Brain pericyte (primary cell): ENCODE data around the gene TMEM167B.
"Not testable (repeated sequence)": the region's sequence is repeated elsewhere in the genome, so short reads cannot be mapped to it uniquely, and the experiment has no call there.

Experiments
- DNase-seq: peaks from one replicate; pipeline ENCODE4 v3.0.0-alpha.2; 2012; ENCODE audit warnings: low read depth, low spot score

TMEM167B gene

GRCh38 chr1:109112652-109113285, 22.2 kb downstream of the TMEM167B start:
- no peak for DNase-seq

GRCh38 chr1:109113590-109114341, 23.2 kb downstream of the TMEM167B start, which contains the start of gene ELAPOR1:
Gene ELAPOR1 (plus strand): TSS chr1:109114115. CDS start chr1:109114184, 69 bp downstream.
- DNase-seq, result no peak

GRCh38 chr1:109114342-109114674, 23.7 kb downstream of the TMEM167B start:
- no peak for DNase-seq

- DNase-seq, result no peak
These were observed 25.1 kb downstream of the TMEM167B start for GRCh38 chr1:109115685-109116084.

GRCh38 chr1:109116286-109116685, 25.7 kb downstream of the TMEM167B start:
- DNase-seq, result no peak

- DNase-seq, result no peak
These were observed 27.5 kb downstream of the TMEM167B start for GRCh38 chr1:109118089-109118488.

GRCh38 chr1:109120356-109120755, 29.8 kb downstream of the TMEM167B start:
- no peak for DNase-seq

GRCh38 chr1:109131059-109131458, 40.5 kb downstream of the TMEM167B start:
- DNase-seq, result no peak

GRCh38 chr1:109131800-109132199, 41.2 kb downstream of the TMEM167B start:
- DNase-seq, result no peak

- no peak for DNase-seq
These were observed 42.6 kb downstream of the TMEM167B start for GRCh38 chr1:109133002-109133706.

- DNase-seq, result no peak
These were observed 43.3 kb downstream of the TMEM167B start for GRCh38 chr1:109133815-109134214.

GRCh38 chr1:109134423-109134822, 43.9 kb downstream of the TMEM167B start:
- DNase-seq, result no peak

GRCh38 chr1:109135940-109136339, 45.4 kb downstream of the TMEM167B start:
- no peak for DNase-seq

- no peak for DNase-seq
These were observed 46.2 kb downstream of the TMEM167B start for GRCh38 chr1:109136766-109137165.

- no peak for DNase-seq
These were observed 47.4 kb downstream of the TMEM167B start for GRCh38 chr1:109137958-109138357.

GRCh38 chr1:109138358-109138757, 47.8 kb downstream of the TMEM167B start:
- no peak for DNase-seq

GRCh38 chr1:109140392-109140791, 49.8 kb downstream of the TMEM167B start:
- DNase-seq, result no peak

- no peak for DNase-seq
These were observed 51.7 kb downstream of the TMEM167B start for GRCh38 chr1:109142260-109142659.

- DNase-seq, result not testable (repeated sequence)
These were observed 52.2 kb downstream of the TMEM167B start for GRCh38 chr1:109142725-109143124.
